ENCODE measurements around the gene VENTX.

The VENTX gene

DNA sequence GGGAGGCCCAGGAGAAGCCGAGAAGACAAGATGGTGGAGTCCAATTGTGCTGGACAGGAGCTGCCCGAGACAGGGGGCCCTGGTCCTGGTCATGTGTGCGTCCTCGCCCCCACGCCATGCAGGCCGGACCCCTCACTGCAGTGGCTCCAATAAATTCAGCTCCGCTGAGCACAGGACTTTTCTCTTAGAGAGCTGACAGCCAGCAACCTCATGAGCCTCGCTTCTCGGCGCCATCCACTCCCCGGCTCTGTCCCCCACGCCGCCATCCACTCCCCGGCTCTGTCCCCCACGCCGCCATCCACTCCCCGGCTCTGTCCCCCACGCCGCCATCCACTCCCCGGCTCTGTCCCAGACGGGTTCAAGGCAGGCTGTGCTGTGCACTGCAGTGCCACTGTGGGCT is 10.4 kb upstream of the VENTX start:
- H3K4me1 ChIP-seq (ENCODE audit: control insufficient read depth, low read length): no peaks in the 10 kb centered on the region
- H4K20me1 ChIP-seq (ENCODE audit: control insufficient read depth, insufficient read depth, low read depth, low read length): no peaks in the 10 kb centered on the region
- H3K27ac ChIP-seq (ENCODE audit: low read depth, low read length): no peak overlapping the region
- H3K4me3 ChIP-seq (ENCODE audit: low read length): no peak overlapping the region
- no peaks in the 10 kb centered on the region for H3K9me3 ChIP-seq (ENCODE audit: control insufficient read depth, insufficient read depth, low read length)
- no peak overlapping the region for H3K4me2 ChIP-seq (ENCODE audit: low read length)
- TF ChIP-seq, protein P1, sequence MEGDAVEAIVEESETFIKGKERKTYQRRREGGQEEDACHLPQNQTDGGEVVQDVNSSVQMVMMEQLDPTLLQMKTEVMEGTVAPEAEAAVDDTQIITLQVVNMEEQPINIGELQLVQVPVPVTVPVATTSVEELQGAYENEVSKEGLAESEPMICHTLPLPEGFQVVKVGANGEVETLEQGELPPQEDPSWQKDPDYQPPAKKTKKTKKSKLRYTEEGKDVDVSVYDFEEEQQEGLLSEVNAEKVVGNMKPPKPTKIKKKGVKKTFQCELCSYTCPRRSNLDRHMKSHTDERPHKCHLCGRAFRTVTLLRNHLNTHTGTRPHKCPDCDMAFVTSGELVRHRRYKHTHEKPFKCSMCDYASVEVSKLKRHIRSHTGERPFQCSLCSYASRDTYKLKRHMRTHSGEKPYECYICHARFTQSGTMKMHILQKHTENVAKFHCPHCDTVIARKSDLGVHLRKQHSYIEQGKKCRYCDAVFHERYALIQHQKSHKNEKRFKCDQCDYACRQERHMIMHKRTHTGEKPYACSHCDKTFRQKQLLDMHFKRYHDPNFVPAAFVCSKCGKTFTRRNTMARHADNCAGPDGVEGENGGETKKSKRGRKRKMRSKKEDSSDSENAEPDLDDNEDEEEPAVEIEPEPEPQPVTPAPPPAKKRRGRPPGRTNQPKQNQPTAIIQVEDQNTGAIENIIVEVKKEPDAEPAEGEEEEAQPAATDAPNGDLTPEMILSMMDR (IDR thresholded peaks at IDR 0.05; ENCODE audit: low read depth, low read length, poor library complexity, severe bottlenecking): no peak
- TF ChIP-seq EZH2phosphoT487 (IDR thresholded peaks at IDR 0.05; ENCODE audit: borderline replicate concordance, low read length): no peak
- no peaks in the 10 kb centered on the region for H3F3A ChIP-seq (ENCODE audit: control insufficient read depth, insufficient read depth)
- H3K9me2 ChIP-seq (replicated peaks; ENCODE audit: control insufficient read depth, low read length): no peaks in the 10 kb centered on the region
- no peaks in the 10 kb centered on the region for H3K27me3 ChIP-seq (ENCODE audit: control insufficient read depth, low read length)
- H3K79me2 ChIP-seq (ENCODE audit: control insufficient read depth, low read length): no peaks in the 10 kb centered on the region
- H3K36me3 ChIP-seq (ENCODE audit: control insufficient read depth, low read length): no peaks in the 10 kb centered on the region

DNA sequence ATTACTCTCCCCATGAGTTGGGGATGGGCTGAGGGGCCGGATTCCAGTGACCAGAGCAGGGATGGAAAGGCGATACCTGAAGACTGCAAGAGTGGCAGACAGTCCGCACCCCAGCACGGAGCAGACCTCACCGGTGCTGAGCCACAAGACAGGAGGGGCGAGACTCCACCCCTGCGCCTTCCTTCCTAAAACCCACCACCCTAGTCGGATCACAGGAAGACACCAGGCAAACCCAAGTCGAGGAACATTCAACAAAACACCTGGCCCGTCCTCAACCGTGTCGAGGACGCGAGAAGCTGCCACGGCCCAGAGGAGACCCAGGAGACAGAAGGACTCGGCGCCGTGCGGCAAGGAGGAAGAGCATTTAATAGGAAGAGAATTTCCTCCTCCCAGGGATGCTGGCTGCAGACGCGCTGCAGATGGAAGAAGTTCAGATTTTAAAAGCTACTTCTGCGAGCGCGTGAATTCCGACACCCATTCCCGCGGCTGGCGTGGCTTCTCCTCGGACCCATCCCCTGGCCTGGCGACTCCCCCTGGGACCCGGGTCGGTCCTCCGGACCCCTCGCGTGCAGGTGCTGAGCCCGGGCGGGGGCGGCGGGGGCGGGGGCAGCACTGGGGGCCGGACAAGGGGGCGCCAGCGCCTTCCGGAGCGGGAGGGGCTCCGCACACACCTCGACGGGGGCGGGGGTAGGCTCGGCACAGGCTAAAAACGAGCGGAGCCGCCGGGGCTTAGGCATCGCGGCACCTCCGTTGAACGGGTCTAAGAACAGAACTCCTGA is 8.2 kb upstream of the VENTX start:
- H3K79me2 ChIP-seq (ENCODE audit: control insufficient read depth, low read length): no peaks in the 10 kb centered on the region
- H3K4me2 ChIP-seq (ENCODE audit: low read length): no peak overlapping the region
- no peaks in the 10 kb centered on the region for H3K27me3 ChIP-seq (ENCODE audit: control insufficient read depth, low read length)
- no peaks in the 10 kb centered on the region for H3K4me1 ChIP-seq (ENCODE audit: control insufficient read depth, low read length)
- H4K20me1 ChIP-seq (ENCODE audit: control insufficient read depth, insufficient read depth, low read depth, low read length): no peaks in the 10 kb centered on the region
- H3K27ac ChIP-seq (ENCODE audit: low read depth, low read length): no peak overlapping the region
- no peaks in the 10 kb centered on the region for H3F3A ChIP-seq (ENCODE audit: control insufficient read depth, insufficient read depth)
- H3K4me3 ChIP-seq (ENCODE audit: low read length): no peak overlapping the region
- no peaks in the 10 kb centered on the region for H3K9me3 ChIP-seq (ENCODE audit: control insufficient read depth, insufficient read depth, low read length)
- H3K9me2 ChIP-seq (replicated peaks; ENCODE audit: control insufficient read depth, low read length): no peaks in the 10 kb centered on the region
- TF ChIP-seq EZH2phosphoT487 (IDR thresholded peaks at IDR 0.05; ENCODE audit: borderline replicate concordance, low read length): no peak
- TF ChIP-seq, protein P1 (IDR thresholded peaks at IDR 0.05; ENCODE audit: low read depth, low read length, poor library complexity, severe bottlenecking): no peak
- no peaks in the 10 kb centered on the region for H3K36me3 ChIP-seq (ENCODE audit: control insufficient read depth, low read length)

DNA sequence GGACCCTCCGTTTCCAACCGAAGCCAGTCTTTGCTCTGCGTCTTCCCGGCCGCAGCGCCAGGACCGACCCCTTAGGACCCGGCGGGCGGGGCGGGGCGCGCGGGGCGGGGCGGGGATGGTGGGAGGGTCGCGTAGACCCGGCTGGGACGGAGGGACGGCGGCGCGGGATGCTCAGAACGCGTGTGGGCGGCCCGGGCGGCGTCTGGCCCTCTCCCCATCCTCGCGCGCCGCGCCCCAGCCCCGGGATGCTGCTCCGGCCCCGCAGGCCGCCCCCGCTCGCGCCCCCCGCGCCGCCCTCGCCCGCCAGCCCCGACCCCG is 7.7 kb upstream of the VENTX start, which contains the start of gene UTF1:
UTF1 (plus strand) TSS at position 174 of the 318 bp plus-strand sequence; CDS start at position 246, 72 bp downstream.
- H3K36me3 ChIP-seq (ENCODE audit: control insufficient read depth, low read length): no peaks in the 10 kb centered on the region
- no peaks in the 10 kb centered on the region for H3K9me2 ChIP-seq (replicated peaks; ENCODE audit: control insufficient read depth, low read length)
- no peaks in the 10 kb centered on the region for H3K27me3 ChIP-seq (ENCODE audit: control insufficient read depth, low read length)
- H4K20me1 ChIP-seq (ENCODE audit: control insufficient read depth, insufficient read depth, low read depth, low read length): no peaks in the 10 kb centered on the region
- no peak within 1 kb of the TSS for H3K27ac ChIP-seq (ENCODE audit: low read depth, low read length)
- no peaks in the 10 kb centered on the region for H3K4me1 ChIP-seq (ENCODE audit: control insufficient read depth, low read length)
- no peak within 1 kb of the TSS for H3K4me2 ChIP-seq (ENCODE audit: low read length)
- H3K4me3 ChIP-seq (ENCODE audit: low read length): no peak within 1 kb of the TSS
- TF ChIP-seq, protein P1 (IDR thresholded peaks at IDR 0.05; ENCODE audit: low read depth, low read length, poor library complexity, severe bottlenecking): no peak
- TF ChIP-seq EZH2phosphoT487 (IDR thresholded peaks at IDR 0.05; ENCODE audit: borderline replicate concordance, low read length): no peak
- no peaks in the 10 kb centered on the region for H3K79me2 ChIP-seq (ENCODE audit: control insufficient read depth, low read length)
- H3F3A ChIP-seq (ENCODE audit: control insufficient read depth, insufficient read depth): no peaks in the 10 kb centered on the region
- no peaks in the 10 kb centered on the region for H3K9me3 ChIP-seq (ENCODE audit: control insufficient read depth, insufficient read depth, low read length)

Measured in DOHH2 (cell line).